Suprapubic skin (tissue), 4 donors: ENCODE results near the gene TOR2A. TPM values are rescaled to one million over a fixed set of nuclear protein-coding genes. Genes with fewer than 3 reads are reported as not detected.

Experiments used
- DNase-seq, 2 donors: peaks; one replicate each; pipeline ENCODE4 v3.0.0-alpha.2; 2019; ENCODE audit warnings: low spot score in 2 of 2
- H3K27ac ChIP-seq: fragments of 200-600 bp; sonication (generic); one replicate; pipeline ENCODE4 v1.5.1; 2019
- H3K27me3 ChIP-seq: fragments of 200-600 bp; sonication (generic); one replicate; pipeline ENCODE4 v1.5.1; 2019
- H3K36me3 ChIP-seq: fragments of 200-600 bp; sonication (generic); one replicate; pipeline ENCODE4 v1.5.1; 2019
- H3K4me1 ChIP-seq: fragments of 200-600 bp; sonication (generic); one replicate; pipeline ENCODE4 v1.5.1; 2019
- H3K4me3 ChIP-seq: fragments of 200-600 bp; sonication (generic); one replicate; pipeline ENCODE4 v1.5.1; 2019; ENCODE audit warnings: mild to moderate bottlenecking
- H3K9me3 ChIP-seq: fragments of 200-600 bp; sonication (generic); one replicate; pipeline ENCODE4 v1.5.1; 2019
- EP300 ChIP-seq: sonication (generic); formaldehyde crosslinking; IDR thresholded peaks from one replicate; pipeline ENCODE4 v1.6.1; 2017; ENCODE audit warnings: antibody characterized with exemption
- POLR2A ChIP-seq, 2 donors: fragments of 450-650 bp; IDR thresholded peaks; one replicate each; pipeline ENCODE4 v1.6.1; 2017; ENCODE audit warnings: antibody characterized with exemption in 2 of 2, mild to moderate bottlenecking in 2 of 2, moderate library complexity in 2 of 2
- POLR2AphosphoS5 ChIP-seq, 3 donors: sonication (generic); formaldehyde crosslinking; IDR thresholded peaks; one replicate each; pipeline ENCODE4 v1.6.1; 2017; ENCODE audit warnings: antibody characterized with exemption in 3 of 3
- WGBS: methylation state at CpG from one replicate; pipeline ENCODE4 v1.1.5; 2018; 5-methylcytosine and 5-hydroxymethylcytosine counted together
- total RNA-seq, 4 donors: library from RNA; depleted of rRNA; stranded (reverse); fragments of >200 nt; gene quantifications; one replicate each; pipeline ENCODE4 v1.1.0, GENCODE V29; 2016
- TF ChIP-seq, protein P1 (sequence below), 2 donors: fragments of 200-600 bp in 1 of 2; fragments of 450-650 bp in 1 of 2; sonication (generic) in 1 of 2; IDR thresholded peaks; one replicate each; pipeline ENCODE4 v1.5.1; 2016 to 2019; ENCODE audit warnings: antibody characterized with exemption in 2 of 2, mild to moderate bottlenecking in 1 of 2, moderate library complexity in 1 of 2

The TOR2A gene
- total RNA-seq, 4 donors from 2014 or later: 16.1 to 24.3 (median 19.3) TPM

GRCh38 chr9:127705577-127706379, 29.3 kb downstream of the TOR2A start:
- no peaks in the 10 kb centered on the region for H3K9me3 ChIP-seq
- WGBS: 89% methylated on average over 8 of the region's 12 CpGs
- no peak overlapping the region for H3K4me3 ChIP-seq
- no peaks in the 10 kb centered on the region for H3K27me3 ChIP-seq
- H3K36me3 ChIP-seq: no peaks in the 10 kb centered on the region
- H3K4me1 ChIP-seq: peaks cover 2% of the 10 kb centered on the region
- DNase-seq: no peak
- no peak overlapping the region for H3K27ac ChIP-seq
- no peak for TF ChIP-seq EP300
- TF ChIP-seq POLR2AphosphoS5 (IDR thresholded peaks at IDR 0.05): no peak
- TF ChIP-seq POLR2A (IDR thresholded peaks at IDR 0.05): no peak
- TF ChIP-seq, protein P1, sequence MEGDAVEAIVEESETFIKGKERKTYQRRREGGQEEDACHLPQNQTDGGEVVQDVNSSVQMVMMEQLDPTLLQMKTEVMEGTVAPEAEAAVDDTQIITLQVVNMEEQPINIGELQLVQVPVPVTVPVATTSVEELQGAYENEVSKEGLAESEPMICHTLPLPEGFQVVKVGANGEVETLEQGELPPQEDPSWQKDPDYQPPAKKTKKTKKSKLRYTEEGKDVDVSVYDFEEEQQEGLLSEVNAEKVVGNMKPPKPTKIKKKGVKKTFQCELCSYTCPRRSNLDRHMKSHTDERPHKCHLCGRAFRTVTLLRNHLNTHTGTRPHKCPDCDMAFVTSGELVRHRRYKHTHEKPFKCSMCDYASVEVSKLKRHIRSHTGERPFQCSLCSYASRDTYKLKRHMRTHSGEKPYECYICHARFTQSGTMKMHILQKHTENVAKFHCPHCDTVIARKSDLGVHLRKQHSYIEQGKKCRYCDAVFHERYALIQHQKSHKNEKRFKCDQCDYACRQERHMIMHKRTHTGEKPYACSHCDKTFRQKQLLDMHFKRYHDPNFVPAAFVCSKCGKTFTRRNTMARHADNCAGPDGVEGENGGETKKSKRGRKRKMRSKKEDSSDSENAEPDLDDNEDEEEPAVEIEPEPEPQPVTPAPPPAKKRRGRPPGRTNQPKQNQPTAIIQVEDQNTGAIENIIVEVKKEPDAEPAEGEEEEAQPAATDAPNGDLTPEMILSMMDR (IDR thresholded peaks at IDR 0.05): no peak

- H3K36me3 ChIP-seq: no peaks in the 10 kb centered on the region
- 76% methylated on average over 9 of the region's 9 CpGs for WGBS
- H3K27me3 ChIP-seq: no peaks in the 10 kb centered on the region
- DNase-seq: no peak
- H3K27ac ChIP-seq: no peak overlapping the region
- H3K4me3 ChIP-seq: no peak overlapping the region
- TF ChIP-seq POLR2A (IDR thresholded peaks at IDR 0.05) (no peak), EP300 (no peak), POLR2AphosphoS5 (IDR thresholded peaks at IDR 0.05) (no peak)
- TF ChIP-seq, protein P1 (IDR thresholded peaks at IDR 0.05): no peak
- H3K9me3 ChIP-seq: no peaks in the 10 kb centered on the region
- peaks cover 22% of the 10 kb centered on the region for H3K4me1 ChIP-seq
Measured at GRCh38 chr9:127703289-127703946, 31.7 kb downstream of the TOR2A start.

GRCh38 chr9:127700594-127701255, 34.4 kb downstream of the TOR2A start:
- Histone ChIP-seq H3K27me3 (no peaks in the 10 kb centered on the region), H3K4me1 (peaks cover 21% of the 10 kb centered on the region), H3K9me3 (no peaks in the 10 kb centered on the region), H3K27ac (no peak overlapping the region), H3K36me3 (no peaks in the 10 kb centered on the region), H3K4me3 (no peak overlapping the region)
- TF ChIP-seq, protein P1 (IDR thresholded peaks at IDR 0.05): no peak
- no peak for TF ChIP-seq EP300
- no peak for TF ChIP-seq POLR2A (IDR thresholded peaks at IDR 0.05)
- no peak for TF ChIP-seq POLR2AphosphoS5 (IDR thresholded peaks at IDR 0.05)
- 77% methylated on average over 5 of the region's 5 CpGs for WGBS
- no peak for DNase-seq

DNA sequence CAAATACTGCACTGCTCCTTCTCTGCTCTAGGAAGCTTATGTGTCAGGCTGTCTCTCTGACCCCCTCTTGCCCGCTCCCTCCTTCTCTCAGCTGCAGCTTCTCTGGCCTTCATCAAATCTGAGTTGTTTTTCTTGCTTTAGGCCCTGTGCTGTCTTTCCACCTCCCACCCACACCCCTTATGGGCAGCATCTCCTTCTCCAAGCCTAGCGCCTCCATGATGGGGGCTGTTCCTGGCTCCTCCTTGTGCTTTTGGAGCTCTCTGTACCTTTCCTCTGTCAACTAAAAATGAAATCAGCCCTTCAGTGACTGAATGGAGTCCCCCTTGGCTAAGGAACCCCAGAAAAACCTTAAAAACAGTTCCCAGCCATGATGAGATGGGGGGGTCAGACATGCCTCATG, 35.0 kb downstream of the TOR2A start:
- WGBS: 96% methylated on average over 2 of the region's 2 CpGs
- H3K4me1 ChIP-seq: peaks cover 27% of the 10 kb centered on the region
- peak overlapping the region; percentile 90 for H3K27ac ChIP-seq
- no peaks in the 10 kb centered on the region for H3K27me3 ChIP-seq
- H3K36me3 ChIP-seq: no peaks in the 10 kb centered on the region
- no peak overlapping the region for H3K4me3 ChIP-seq
- H3K9me3 ChIP-seq: no peaks in the 10 kb centered on the region
- DNase-seq: no peak
- TF ChIP-seq EP300 (no peak), POLR2AphosphoS5 (IDR thresholded peaks at IDR 0.05) (no peak), POLR2A (IDR thresholded peaks at IDR 0.05) (no peak)
- TF ChIP-seq, protein P1 (IDR thresholded peaks at IDR 0.05): no peak
